Measurements from ENCODE around the gene TLE2. TPM values are rescaled to one million over a fixed set of nuclear protein-coding genes. Genes with fewer than 3 reads are reported as not detected.

The TLE2 gene
- total and polyA plus RNA-seq, 9 of the 15 experiments (the other 6 are each of a cell fraction or from before 2014, with no cell fraction given) = 0.35 to 13.1 (median 6.2) TPM

- TF ChIP-seq, protein P1, sequence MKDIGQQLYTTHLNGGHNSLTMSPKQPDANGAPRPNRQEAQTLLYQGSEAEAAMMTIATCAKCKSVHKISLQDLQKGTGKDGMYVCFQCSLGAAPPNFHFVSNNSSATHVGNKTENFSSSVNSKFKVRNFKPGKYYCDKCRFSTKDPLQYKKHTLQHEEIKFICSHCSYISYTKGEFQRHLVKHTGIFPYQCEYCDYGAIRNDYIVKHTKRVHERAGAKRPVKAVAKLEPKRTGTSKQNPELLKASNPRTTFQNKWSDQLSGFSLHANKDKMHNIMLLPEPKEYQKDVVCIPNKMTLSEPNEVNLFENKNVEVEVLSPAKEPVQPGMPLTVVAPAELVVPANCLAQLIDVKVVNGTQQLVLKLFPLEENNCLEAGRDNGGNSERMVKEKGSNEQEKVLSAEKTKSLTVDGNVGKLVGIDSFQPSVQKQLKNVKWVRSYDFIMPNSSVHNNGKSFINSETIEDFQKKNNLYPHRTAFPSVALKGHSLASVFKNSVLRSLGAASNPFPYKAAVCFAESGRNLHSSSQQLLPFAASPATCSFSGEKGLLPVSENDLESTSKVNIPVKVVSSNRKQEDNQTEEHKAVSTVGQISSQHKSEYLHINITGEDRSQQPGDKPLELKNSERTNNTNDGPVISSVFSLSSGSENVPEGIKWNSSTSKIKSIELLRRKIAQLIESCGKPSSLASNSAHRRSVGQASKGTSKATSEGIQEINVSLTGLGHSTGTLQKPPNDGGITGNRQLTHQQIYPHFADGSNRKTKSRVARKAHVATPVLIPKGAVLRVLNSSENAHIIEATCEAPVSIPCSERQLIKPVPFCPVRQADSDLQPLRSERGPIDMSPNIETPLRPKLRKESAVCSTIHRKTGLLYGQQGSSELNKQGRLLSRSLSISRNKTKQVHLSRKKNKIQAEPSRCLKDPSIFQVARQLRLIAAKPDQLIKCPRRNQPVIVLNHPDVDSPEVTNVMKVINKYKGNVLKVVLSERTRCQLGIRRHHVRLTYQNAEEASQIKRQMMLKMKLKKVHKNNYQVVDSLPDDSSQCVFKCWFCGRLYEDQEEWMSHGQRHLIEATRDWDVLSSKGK (CRISPR knock-in tag; IDR thresholded peaks at IDR 0.05) = no peak
- TF ChIP-seq NR2C1 (IDR thresholded peaks at IDR 0.05) = peak; percentile 61; the same call in 1 of the 2 replicates
- peak; percentile 70 for TF ChIP-seq NR2C1 (tag; IDR thresholded peaks at IDR 0.05)
- peak; percentile 38; the same call in 1 of the 2 replicates for TF ChIP-seq TAL1 (IDR thresholded peaks at IDR 0.05)
- no peak for TF ChIP-seq RERE (CRISPR knock-in tag; IDR thresholded peaks at IDR 0.05; ENCODE audit: borderline replicate concordance)
- TF ChIP-seq BCOR (IDR thresholded peaks at IDR 0.05) = peak; percentile 57
- TF ChIP-seq ZNF766 (CRISPR knock-in tag; conservative IDR thresholded peaks at IDR 0.05) = peak; percentile 73; the same call in 1 of the 2 replicates
- no peak for TF ChIP-seq HDAC6 (IDR thresholded peaks at IDR 0.05; ENCODE audit: low read depth, low read length)
- peak; percentile 57 for TF ChIP-seq TFE3 (CRISPR knock-in tag; IDR thresholded peaks at IDR 0.05)
- no peak for TF ChIP-seq CHD2 (IDR thresholded peaks at IDR 0.05; ENCODE audit: low read depth, low read length)
- TF ChIP-seq, protein P2, sequence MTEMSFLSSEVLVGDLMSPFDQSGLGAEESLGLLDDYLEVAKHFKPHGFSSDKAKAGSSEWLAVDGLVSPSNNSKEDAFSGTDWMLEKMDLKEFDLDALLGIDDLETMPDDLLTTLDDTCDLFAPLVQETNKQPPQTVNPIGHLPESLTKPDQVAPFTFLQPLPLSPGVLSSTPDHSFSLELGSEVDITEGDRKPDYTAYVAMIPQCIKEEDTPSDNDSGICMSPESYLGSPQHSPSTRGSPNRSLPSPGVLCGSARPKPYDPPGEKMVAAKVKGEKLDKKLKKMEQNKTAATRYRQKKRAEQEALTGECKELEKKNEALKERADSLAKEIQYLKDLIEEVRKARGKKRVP (CRISPR knock-in tag; IDR thresholded peaks at IDR 0.05) = no peak
- peak; percentile 99 for TF ChIP-seq HDAC2 (IDR thresholded peaks at IDR 0.05)
- TF ChIP-seq ARID2 (IDR thresholded peaks at IDR 0.05) = no peak
- no peak for TF ChIP-seq THRB (CRISPR knock-in tag; conservative IDR thresholded peaks at IDR 0.05)
- TF ChIP-seq NFE2L1 (tag; IDR thresholded peaks at IDR 0.05; ENCODE audit: borderline replicate concordance, low read depth) = no peak
These were observed 54.6 kb downstream of the TLE2 start (continued) for GRCh38 chr19:2974342-2975041.
